Measurements from ENCODE around the gene ATG10.
A peak's percentile ranks its signal among the peaks of the same experiment; 100 is the strongest.

ATG10 gene

DNA sequence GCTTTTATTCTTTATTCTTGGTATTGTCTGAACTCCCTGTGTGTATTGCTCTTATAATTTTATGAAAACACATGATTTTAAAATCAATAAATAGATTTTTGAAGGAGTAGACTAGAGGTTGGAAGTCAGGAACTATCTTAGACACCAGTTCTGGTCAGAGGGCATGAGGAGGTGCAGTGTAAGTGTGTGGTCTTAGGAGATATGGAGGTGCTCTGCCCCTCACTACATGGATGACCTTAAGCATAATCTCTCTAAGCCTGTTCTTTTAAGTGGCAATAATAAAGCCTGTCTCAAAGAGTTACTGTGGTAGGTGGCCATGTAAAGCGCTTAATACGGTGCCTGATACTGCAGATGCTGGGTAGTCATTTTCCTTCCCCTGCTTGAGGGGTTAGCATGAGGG is 272.3 kb downstream of the ATG10 start:
- Histone ChIP-seq H2BK120ac (ENCODE audit: low read depth, low read length) (no peak overlapping the region), H3K18ac (ENCODE audit: low read length) (no peak overlapping the region), H3K4ac (ENCODE audit: low read depth, low read length) (no peak overlapping the region), H4K8ac (ENCODE audit: low read depth, low read length) (no peak overlapping the region), H3K9ac (ENCODE audit: low read length) (no peak overlapping the region), H3K4me3 (ENCODE audit: low read length) (no peak overlapping the region), H3K56ac (ENCODE audit: low read length) (no peak overlapping the region), H3K79me1 (ENCODE audit: low read length) (no peaks in the 10 kb centered on the region), H3K4me2 (ENCODE audit: low read length) (no peak overlapping the region), H3K27ac (ENCODE audit: low read depth, low read length) (no peak overlapping the region), H2AK5ac (ENCODE audit: low read length) (no peak overlapping the region), H2BK15ac (replicated peaks; ENCODE audit: low read depth) (no peak overlapping the region), H3K79me2 (ENCODE audit: control insufficient read depth, insufficient read depth, low read length) (no peaks in the 10 kb centered on the region), H3K27me3 (ENCODE audit: insufficient read depth, low read length, poor library complexity) (no peaks in the 10 kb centered on the region), H4K5ac (ENCODE audit: low read length) (no peak overlapping the region), H2BK5ac (ENCODE audit: low read length) (no peak overlapping the region), H3K23ac (ENCODE audit: low read length) (no peak overlapping the region), H3K36me3 (ENCODE audit: control insufficient read depth, insufficient read depth, low read length) (no peaks in the 10 kb centered on the region), H3K4me1 (ENCODE audit: control insufficient read depth, low read depth, low read length) (no peaks in the 10 kb centered on the region)
- DNase-seq, result no peak
- WGBS (ENCODE audit: extremely low coverage, insufficient coverage, low lambda C conversion rate), result no CpG with 5 or more reads among the region's 2 CpGs

DNA sequence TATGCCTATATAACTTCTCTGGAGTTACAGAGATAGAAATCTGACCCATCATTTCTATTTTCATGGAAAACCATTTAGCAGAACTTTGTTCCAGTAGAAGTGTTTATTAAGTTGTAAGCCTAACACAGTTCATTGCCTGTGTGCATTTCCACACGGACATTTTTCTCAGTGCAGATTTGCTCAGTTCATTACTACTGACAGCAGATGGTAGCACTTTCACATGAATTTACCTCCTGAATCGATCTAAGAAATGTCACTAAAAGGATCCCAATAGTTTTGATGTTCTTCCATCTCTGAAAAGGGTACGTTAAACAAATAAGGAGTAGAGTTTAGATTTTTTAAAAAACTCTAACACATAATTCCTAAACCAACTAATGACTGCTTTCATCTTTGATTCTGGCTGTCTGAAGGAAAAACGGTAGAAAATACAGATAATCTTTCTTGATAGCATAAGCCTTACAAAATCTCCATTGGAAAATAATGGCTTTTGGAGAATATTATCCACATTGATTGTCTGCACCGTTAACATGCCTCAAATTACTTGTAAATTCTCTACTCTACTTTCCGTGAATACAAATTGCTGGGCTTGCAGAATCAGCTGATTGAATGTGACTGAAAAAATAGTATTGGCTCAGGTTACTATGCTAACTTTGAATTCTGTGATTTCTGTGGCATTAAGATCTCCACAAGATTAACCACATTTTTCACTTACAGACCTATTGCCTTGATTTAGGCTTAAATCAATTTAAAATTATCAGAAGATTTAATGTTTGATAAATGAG is 273.2 kb downstream of the ATG10 start:
- H2BK15ac ChIP-seq (replicated peaks; ENCODE audit: low read depth), result no peak overlapping the region
- H3K27me3 ChIP-seq (ENCODE audit: insufficient read depth, low read length, poor library complexity), result no peaks in the 10 kb centered on the region
- no peak overlapping the region for H3K4me3 ChIP-seq (ENCODE audit: low read length)
- no peak overlapping the region for H3K23ac ChIP-seq (ENCODE audit: low read length)
- no peak overlapping the region for H3K4me2 ChIP-seq (ENCODE audit: low read length)
- H2AK5ac ChIP-seq (ENCODE audit: low read length), result no peak overlapping the region
- no peaks in the 10 kb centered on the region for H3K4me1 ChIP-seq (ENCODE audit: control insufficient read depth, low read depth, low read length)
- H3K9ac ChIP-seq (ENCODE audit: low read length), result no peak overlapping the region
- no peak overlapping the region for H3K56ac ChIP-seq (ENCODE audit: low read length)
- no peak overlapping the region for H2BK5ac ChIP-seq (ENCODE audit: low read length)
- DNase-seq, result no peak
- no CpG with 5 or more reads among the region's 6 CpGs for WGBS (ENCODE audit: extremely low coverage, insufficient coverage, low lambda C conversion rate)
- no peaks in the 10 kb centered on the region for H3K79me1 ChIP-seq (ENCODE audit: low read length)
- H3K27ac ChIP-seq (ENCODE audit: low read depth, low read length), result no peak overlapping the region
- no peak overlapping the region for H4K8ac ChIP-seq (ENCODE audit: low read depth, low read length)
- no peaks in the 10 kb centered on the region for H3K79me2 ChIP-seq (ENCODE audit: control insufficient read depth, insufficient read depth, low read length)
- H3K36me3 ChIP-seq (ENCODE audit: control insufficient read depth, insufficient read depth, low read length), result no peaks in the 10 kb centered on the region
- no peak overlapping the region for H3K4ac ChIP-seq (ENCODE audit: low read depth, low read length)
- no peak overlapping the region for H3K18ac ChIP-seq (ENCODE audit: low read length)
- no peak overlapping the region for H2BK120ac ChIP-seq (ENCODE audit: low read depth, low read length)
- no peak overlapping the region for H4K5ac ChIP-seq (ENCODE audit: low read length)

DNA sequence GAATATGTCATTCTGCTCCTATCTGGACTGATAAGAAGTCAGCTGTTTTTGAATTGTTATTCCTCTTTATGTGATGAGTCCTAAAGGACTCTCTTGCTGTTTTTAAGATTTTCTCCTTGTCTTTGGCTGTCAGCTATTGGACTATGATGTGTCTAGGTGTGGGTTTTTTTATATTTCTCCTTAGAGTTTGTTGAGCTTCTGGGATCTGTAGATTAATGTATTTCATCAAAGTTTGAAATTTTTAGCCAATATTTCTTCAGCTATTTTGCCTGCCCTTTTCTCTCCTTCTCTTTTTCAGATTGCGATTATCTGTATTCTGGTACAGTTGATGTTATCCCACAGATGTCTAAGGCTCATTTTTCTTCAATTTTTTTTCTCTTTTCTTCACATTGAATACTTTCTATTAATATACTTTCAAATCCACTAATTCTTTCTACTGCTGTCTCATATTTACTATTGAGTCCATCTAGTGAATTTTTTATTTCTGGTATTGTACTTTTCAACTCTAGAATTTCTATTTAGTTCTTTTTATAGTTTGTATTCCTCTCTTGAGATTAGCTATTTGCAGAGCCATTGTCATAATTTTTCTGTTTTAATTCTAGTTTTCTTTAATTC is 275.2 kb downstream of the ATG10 start:
- H2BK120ac ChIP-seq (ENCODE audit: low read depth, low read length), result no peak overlapping the region
- H3K18ac ChIP-seq (ENCODE audit: low read length), result no peak overlapping the region
- no peak overlapping the region for H2BK5ac ChIP-seq (ENCODE audit: low read length)
- no peaks in the 10 kb centered on the region for H3K79me1 ChIP-seq (ENCODE audit: low read length)
- H4K5ac ChIP-seq (ENCODE audit: low read length), result no peak overlapping the region
- no peak overlapping the region for H3K56ac ChIP-seq (ENCODE audit: low read length)
- H4K8ac ChIP-seq (ENCODE audit: low read depth, low read length), result no peak overlapping the region
- no peak overlapping the region for H2AK5ac ChIP-seq (ENCODE audit: low read length)
- H3K27me3 ChIP-seq (ENCODE audit: insufficient read depth, low read length, poor library complexity), result no peaks in the 10 kb centered on the region
- no peak overlapping the region for H3K4me3 ChIP-seq (ENCODE audit: low read length)
- no CpG with 5 or more reads among the region's 1 CpG for WGBS (ENCODE audit: extremely low coverage, insufficient coverage, low lambda C conversion rate)
- no peaks in the 10 kb centered on the region for H3K4me1 ChIP-seq (ENCODE audit: control insufficient read depth, low read depth, low read length)
- H3K4me2 ChIP-seq (ENCODE audit: low read length), result no peak overlapping the region
- H3K4ac ChIP-seq (ENCODE audit: low read depth, low read length), result no peak overlapping the region
- H3K79me2 ChIP-seq (ENCODE audit: control insufficient read depth, insufficient read depth, low read length), result no peaks in the 10 kb centered on the region
- no peak for DNase-seq
- no peak overlapping the region for H3K27ac ChIP-seq (ENCODE audit: low read depth, low read length)
- H2BK15ac ChIP-seq (replicated peaks; ENCODE audit: low read depth), result no peak overlapping the region
- H3K23ac ChIP-seq (ENCODE audit: low read length), result no peak overlapping the region
- no peaks in the 10 kb centered on the region for H3K36me3 ChIP-seq (ENCODE audit: control insufficient read depth, insufficient read depth, low read length)
- H3K9ac ChIP-seq (ENCODE audit: low read length), result no peak overlapping the region

DNA sequence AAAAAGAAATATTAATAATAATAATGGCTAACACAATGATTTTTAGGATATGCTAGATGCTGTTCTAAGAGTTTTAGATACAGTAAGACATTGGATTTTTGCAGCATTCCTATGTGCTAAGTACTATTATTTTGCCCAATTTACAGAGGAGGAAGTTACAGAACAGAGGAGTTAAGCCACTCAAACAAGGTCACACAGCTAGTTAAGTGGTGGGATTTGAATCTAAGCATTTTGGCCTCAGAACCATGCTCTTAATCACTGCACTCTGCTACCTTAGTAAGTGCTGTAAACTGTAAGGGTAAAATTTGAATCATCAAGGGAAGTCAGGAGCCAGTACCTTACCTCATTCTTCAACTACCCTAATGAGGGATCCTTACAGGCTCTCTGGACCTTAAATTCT is 280.9 kb downstream of the ATG10 start:
- H3K27me3 ChIP-seq (ENCODE audit: insufficient read depth, low read length, poor library complexity), result no peaks in the 10 kb centered on the region
- H3K18ac ChIP-seq (ENCODE audit: low read length), result no peak overlapping the region
- no peaks in the 10 kb centered on the region for H3K79me1 ChIP-seq (ENCODE audit: low read length)
- H3K9ac ChIP-seq (ENCODE audit: low read length), result no peak overlapping the region
- H3K4me2 ChIP-seq (ENCODE audit: low read length), result no peak overlapping the region
- no peak overlapping the region for H2BK15ac ChIP-seq (replicated peaks; ENCODE audit: low read depth)
- no peaks in the 10 kb centered on the region for H3K4me1 ChIP-seq (ENCODE audit: control insufficient read depth, low read depth, low read length)
- H3K23ac ChIP-seq (ENCODE audit: low read length), result no peak overlapping the region
- H3K36me3 ChIP-seq (ENCODE audit: control insufficient read depth, insufficient read depth, low read length), result no peaks in the 10 kb centered on the region
- H2AK5ac ChIP-seq (ENCODE audit: low read length), result no peak overlapping the region
- no peak overlapping the region for H2BK5ac ChIP-seq (ENCODE audit: low read length)
- DNase-seq, result no peak
- H3K4me3 ChIP-seq (ENCODE audit: low read length), result no peak overlapping the region
- H4K5ac ChIP-seq (ENCODE audit: low read length), result no peak overlapping the region
- no peak overlapping the region for H3K27ac ChIP-seq (ENCODE audit: low read depth, low read length)
- no peaks in the 10 kb centered on the region for H3K79me2 ChIP-seq (ENCODE audit: control insufficient read depth, insufficient read depth, low read length)
- no peak overlapping the region for H3K4ac ChIP-seq (ENCODE audit: low read depth, low read length)
- H2BK120ac ChIP-seq (ENCODE audit: low read depth, low read length), result no peak overlapping the region
- H3K56ac ChIP-seq (ENCODE audit: low read length), result no peak overlapping the region
- no peak overlapping the region for H4K8ac ChIP-seq (ENCODE audit: low read depth, low read length)

DNA sequence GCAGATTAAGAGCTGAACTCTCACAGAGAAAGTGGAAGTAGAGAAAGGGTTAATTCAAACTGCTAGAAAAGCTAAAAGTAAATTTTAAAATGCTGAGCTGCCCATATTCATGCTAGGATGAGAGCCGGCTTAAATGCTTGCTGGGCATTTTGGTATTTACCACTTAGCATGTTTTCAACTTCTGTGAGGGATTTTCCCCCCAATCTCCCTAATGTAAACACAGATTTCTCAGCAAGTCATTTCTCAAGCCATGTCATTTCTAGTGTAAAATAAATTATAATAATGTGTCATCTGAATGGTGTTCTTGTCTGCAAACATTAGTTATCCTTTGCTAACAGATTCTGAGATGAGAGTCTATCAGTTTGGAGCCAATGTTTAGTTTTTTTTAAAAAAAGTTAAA is 284.0 kb downstream of the ATG10 start:
- no peak overlapping the region for H3K9ac ChIP-seq (ENCODE audit: low read length)
- no peaks in the 10 kb centered on the region for H3K79me1 ChIP-seq (ENCODE audit: low read length)
- no peak overlapping the region for H3K18ac ChIP-seq (ENCODE audit: low read length)
- no peaks in the 10 kb centered on the region for H3K79me2 ChIP-seq (ENCODE audit: control insufficient read depth, insufficient read depth, low read length)
- no peak overlapping the region for H2BK120ac ChIP-seq (ENCODE audit: low read depth, low read length)
- H3K4ac ChIP-seq (ENCODE audit: low read depth, low read length), result no peak overlapping the region
- no peaks in the 10 kb centered on the region for H3K27me3 ChIP-seq (ENCODE audit: insufficient read depth, low read length, poor library complexity)
- no CpG with 5 or more reads among the region's 1 CpG for WGBS (ENCODE audit: extremely low coverage, insufficient coverage, low lambda C conversion rate)
- no peak overlapping the region for H3K56ac ChIP-seq (ENCODE audit: low read length)
- no peak overlapping the region for H2AK5ac ChIP-seq (ENCODE audit: low read length)
- H3K4me1 ChIP-seq (ENCODE audit: control insufficient read depth, low read depth, low read length), result no peaks in the 10 kb centered on the region
- H3K4me2 ChIP-seq (ENCODE audit: low read length), result no peak overlapping the region
- no peak overlapping the region for H2BK5ac ChIP-seq (ENCODE audit: low read length)
- H3K27ac ChIP-seq (ENCODE audit: low read depth, low read length), result no peak overlapping the region
- H3K23ac ChIP-seq (ENCODE audit: low read length), result no peak overlapping the region
- H4K8ac ChIP-seq (ENCODE audit: low read depth, low read length), result no peak overlapping the region
- no peak overlapping the region for H2BK15ac ChIP-seq (replicated peaks; ENCODE audit: low read depth)
- H3K36me3 ChIP-seq (ENCODE audit: control insufficient read depth, insufficient read depth, low read length), result no peaks in the 10 kb centered on the region
- H4K5ac ChIP-seq (ENCODE audit: low read length), result no peak overlapping the region
- no peak overlapping the region for H3K4me3 ChIP-seq (ENCODE audit: low read length)
- DNase-seq, result no peak

DNA sequence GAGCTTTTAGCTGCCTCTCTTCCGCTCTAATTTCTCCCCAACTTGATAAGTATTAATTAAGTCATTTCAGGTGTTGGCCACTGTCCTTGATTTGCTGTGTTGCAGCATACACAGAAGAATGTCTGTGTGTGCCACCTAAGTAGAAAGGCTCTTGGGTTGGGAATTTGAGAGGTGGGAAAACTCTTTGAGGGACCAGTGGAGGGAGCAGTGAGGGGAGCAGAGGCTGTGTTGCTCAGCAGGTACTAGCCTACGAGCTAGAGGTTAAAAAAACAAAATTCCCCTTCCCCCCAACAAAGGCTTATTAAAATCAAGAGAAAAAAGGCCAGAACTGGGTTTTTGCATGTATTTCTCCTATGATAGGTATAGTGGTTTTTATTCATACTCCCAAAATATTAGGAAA is 285.4 kb downstream of the ATG10 start:
- Histone ChIP-seq H3K9ac (ENCODE audit: low read length) (no peak overlapping the region), H3K79me2 (ENCODE audit: control insufficient read depth, insufficient read depth, low read length) (no peaks in the 10 kb centered on the region)

More for the DNA sequence above, 285.4 kb downstream of the ATG10 start:
- no peak overlapping the region for H3K4ac ChIP-seq (ENCODE audit: low read depth, low read length)
- H3K4me3 ChIP-seq (ENCODE audit: low read length), result no peak overlapping the region
- H3K79me1 ChIP-seq (ENCODE audit: low read length), result no peaks in the 10 kb centered on the region
- H3K18ac ChIP-seq (ENCODE audit: low read length), result no peak overlapping the region
- WGBS (ENCODE audit: extremely low coverage, insufficient coverage, low lambda C conversion rate), result no CpG with 5 or more reads among the region's 2 CpGs
- H3K27ac ChIP-seq (ENCODE audit: low read depth, low read length), result no peak overlapping the region
- H2AK5ac ChIP-seq (ENCODE audit: low read length), result no peak overlapping the region
- no peak overlapping the region for H3K4me2 ChIP-seq (ENCODE audit: low read length)
- no peaks in the 10 kb centered on the region for H3K36me3 ChIP-seq (ENCODE audit: control insufficient read depth, insufficient read depth, low read length)
- no peak overlapping the region for H2BK15ac ChIP-seq (replicated peaks; ENCODE audit: low read depth)
- H4K5ac ChIP-seq (ENCODE audit: low read length), result no peak overlapping the region
- H3K56ac ChIP-seq (ENCODE audit: low read length), result no peak overlapping the region
- no peak overlapping the region for H2BK120ac ChIP-seq (ENCODE audit: low read depth, low read length)
- no peak overlapping the region for H3K23ac ChIP-seq (ENCODE audit: low read length)
- no peak overlapping the region for H4K8ac ChIP-seq (ENCODE audit: low read depth, low read length)
- H2BK5ac ChIP-seq (ENCODE audit: low read length), result no peak overlapping the region
- H3K4me1 ChIP-seq (ENCODE audit: control insufficient read depth, low read depth, low read length), result no peaks in the 10 kb centered on the region
- H3K27me3 ChIP-seq (ENCODE audit: insufficient read depth, low read length, poor library complexity), result no peaks in the 10 kb centered on the region
- DNase-seq, result peak; percentile 45
